Astrocyte (in vitro differentiated cells and primary cell): ENCODE results near the gene ASTN1. TPM values are rescaled to one million over a fixed set of nuclear protein-coding genes. Genes with fewer than 3 reads are reported as not detected.

Experiments used
- DNase-seq: peaks from one replicate; pipeline ENCODE4 v3.0.0-alpha.2; 2010; ENCODE audit warnings: low read depth
- FAIRE-seq: peaks from 2 replicates; lab custom pipeline; 2011; peaks lifted over from hg19 to GRCh38; lab: Jason Lieb, UNC
- H2AFZ ChIP-seq: 2 replicates; pipeline ENCODE4 v1.6.0; 2012; ENCODE audit warnings: low read depth, low read length, inconsistent platforms
- H3K27ac ChIP-seq: 2 replicates; pipeline ENCODE4 v1.5.1; 2011; ENCODE audit warnings: low read depth, low read length, inconsistent platforms
- H3K27me3 ChIP-seq: 2 replicates; pipeline ENCODE4 v1.6.0; 2011; ENCODE audit warnings: low read length, inconsistent platforms; ENCODE audit not compliant: insufficient read depth
- H3K36me3 ChIP-seq: 2 replicates; pipeline ENCODE4 v1.5.1; 2011; ENCODE audit warnings: low read length, inconsistent platforms; ENCODE audit not compliant: insufficient read depth
- H3K4me1 ChIP-seq: 2 replicates; pipeline ENCODE4 v1.5.1; 2011; ENCODE audit warnings: low read length, inconsistent platforms; ENCODE audit not compliant: insufficient read depth
- H3K4me2 ChIP-seq: 2 replicates; pipeline ENCODE4 v1.6.0; 2012; ENCODE audit warnings: low read length, inconsistent platforms
- H3K4me3 ChIP-seq: 2 replicates; pipeline ENCODE4 v1.5.1; 2011; ENCODE audit warnings: low read depth, mild to moderate bottlenecking, low read length, inconsistent platforms; ENCODE audit not compliant: insufficient read depth
- H3K79me2 ChIP-seq: 2 replicates; pipeline ENCODE4 v1.6.0; 2012; ENCODE audit warnings: mild to moderate bottlenecking, low read length, inconsistent platforms; ENCODE audit not compliant: insufficient read depth
- H3K9ac ChIP-seq: 2 replicates; pipeline ENCODE4 v1.6.0; 2012; ENCODE audit warnings: mild to moderate bottlenecking, low read length, inconsistent platforms
- H3K9me3 ChIP-seq: 2 replicates; pipeline ENCODE4 v1.5.1; 2012; ENCODE audit warnings: low read depth, mild to moderate bottlenecking, low read length, inconsistent platforms; ENCODE audit not compliant: insufficient read depth
- H4K20me1 ChIP-seq: 2 replicates; pipeline ENCODE4 v1.6.0; 2012; ENCODE audit warnings: low read length, inconsistent platforms; ENCODE audit not compliant: insufficient read depth
- H3K27ac Mint-ChIP-seq: one replicate; pipeline ENCODE4 v1.8.0; 2021; ENCODE audit warnings: mild to moderate bottlenecking, mixed read lengths; ENCODE audit not compliant: unreplicated experiment
- H3K27me3 Mint-ChIP-seq: one replicate; pipeline ENCODE4 v1.8.0; 2021; ENCODE audit warnings: low read depth, mixed read lengths; ENCODE audit not compliant: unreplicated experiment
- H3K36me3 Mint-ChIP-seq: one replicate; pipeline ENCODE4 v1.8.0; 2021; ENCODE audit warnings: low read depth, mixed read lengths; ENCODE audit not compliant: unreplicated experiment
- H3K4me1 Mint-ChIP-seq: one replicate; pipeline ENCODE4 v1.8.0; 2021; ENCODE audit warnings: low read depth, mixed read lengths; ENCODE audit not compliant: unreplicated experiment
- H3K4me3 Mint-ChIP-seq: one replicate; pipeline ENCODE4 v1.8.0; 2021; ENCODE audit warnings: mild to moderate bottlenecking, moderate library complexity, mixed read lengths; ENCODE audit not compliant: unreplicated experiment
- H3K9me3 Mint-ChIP-seq: one replicate; pipeline ENCODE4 v1.8.0; 2021; ENCODE audit warnings: mild to moderate bottlenecking, mixed read lengths; ENCODE audit not compliant: unreplicated experiment
- EZH2 ChIP-seq: IDR thresholded peaks from 2 replicates; pipeline ENCODE4 v1.6.1; 2012; ENCODE audit warnings: mild to moderate bottlenecking, low read length, inconsistent platforms; ENCODE audit not compliant: insufficient read depth
- total RNA-seq: library from RNA; stranded (reverse); gene quantifications from 2 replicates; pipeline ENCODE4 v1.2.1, GENCODE V29; 2021
- TF ChIP-seq, protein P1 (sequence below): IDR thresholded peaks from 2 replicates; pipeline ENCODE4 v1.5.1; 2011; ENCODE audit warnings: low read depth, mild to moderate bottlenecking, inconsistent platforms, low read length, moderate library complexity; ENCODE audit not compliant: insufficient read depth

ASTN1 gene
- total RNA-seq, 1 donor from 2014 or later: 0.50 TPM

GRCh38 chr1:177126267-177126666 is 38.2 kb downstream of the ASTN1 start:
- Mint-ChIP-seq H3K27ac (no peak overlapping the region), H3K4me1 (no peaks in the 10 kb centered on the region), H3K27me3 (peaks cover 3% of the 10 kb centered on the region), H3K9me3 (no peaks in the 10 kb centered on the region), H3K4me3 (no peak overlapping the region), H3K36me3 (no peaks in the 10 kb centered on the region)
- H3K9me3 ChIP-seq: no peaks in the 10 kb centered on the region
- H4K20me1 ChIP-seq: no peaks in the 10 kb centered on the region
- DNase-seq: no peak
- no peak for FAIRE-seq
- TF ChIP-seq, protein P1, sequence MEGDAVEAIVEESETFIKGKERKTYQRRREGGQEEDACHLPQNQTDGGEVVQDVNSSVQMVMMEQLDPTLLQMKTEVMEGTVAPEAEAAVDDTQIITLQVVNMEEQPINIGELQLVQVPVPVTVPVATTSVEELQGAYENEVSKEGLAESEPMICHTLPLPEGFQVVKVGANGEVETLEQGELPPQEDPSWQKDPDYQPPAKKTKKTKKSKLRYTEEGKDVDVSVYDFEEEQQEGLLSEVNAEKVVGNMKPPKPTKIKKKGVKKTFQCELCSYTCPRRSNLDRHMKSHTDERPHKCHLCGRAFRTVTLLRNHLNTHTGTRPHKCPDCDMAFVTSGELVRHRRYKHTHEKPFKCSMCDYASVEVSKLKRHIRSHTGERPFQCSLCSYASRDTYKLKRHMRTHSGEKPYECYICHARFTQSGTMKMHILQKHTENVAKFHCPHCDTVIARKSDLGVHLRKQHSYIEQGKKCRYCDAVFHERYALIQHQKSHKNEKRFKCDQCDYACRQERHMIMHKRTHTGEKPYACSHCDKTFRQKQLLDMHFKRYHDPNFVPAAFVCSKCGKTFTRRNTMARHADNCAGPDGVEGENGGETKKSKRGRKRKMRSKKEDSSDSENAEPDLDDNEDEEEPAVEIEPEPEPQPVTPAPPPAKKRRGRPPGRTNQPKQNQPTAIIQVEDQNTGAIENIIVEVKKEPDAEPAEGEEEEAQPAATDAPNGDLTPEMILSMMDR: no peak
- TF ChIP-seq EZH2: no peak
- H3K27ac ChIP-seq: no peak overlapping the region
- H3K4me3 ChIP-seq: no peak overlapping the region
- no peak overlapping the region for H2AFZ ChIP-seq
- no peaks in the 10 kb centered on the region for H3K4me1 ChIP-seq
- no peak overlapping the region for H3K4me2 ChIP-seq
- H3K9ac ChIP-seq: no peak overlapping the region
- no peaks in the 10 kb centered on the region for H3K79me2 ChIP-seq
- no peaks in the 10 kb centered on the region for H3K36me3 ChIP-seq
- no peaks in the 10 kb centered on the region for H3K27me3 ChIP-seq

GRCh38 chr1:177124577-177125278 is 39.8 kb downstream of the ASTN1 start:
- no peak for DNase-seq
- Histone ChIP-seq H3K4me2 (no peak overlapping the region), H3K36me3 (no peaks in the 10 kb centered on the region), H3K4me3 (no peak overlapping the region), H3K27ac (no peak overlapping the region), H3K27me3 (no peaks in the 10 kb centered on the region), H4K20me1 (no peaks in the 10 kb centered on the region), H2AFZ (no peak overlapping the region), H3K4me1 (no peaks in the 10 kb centered on the region), H3K9ac (no peak overlapping the region), H3K9me3 (no peaks in the 10 kb centered on the region), H3K79me2 (no peaks in the 10 kb centered on the region)
- Mint-ChIP-seq H3K4me1 (no peaks in the 10 kb centered on the region), H3K36me3 (no peaks in the 10 kb centered on the region), H3K27ac (no peak overlapping the region), H3K27me3 (peaks cover 9% of the 10 kb centered on the region), H3K9me3 (no peaks in the 10 kb centered on the region), H3K4me3 (no peak overlapping the region)
- FAIRE-seq: no peak
- TF ChIP-seq, protein P1: no peak
- TF ChIP-seq EZH2: no peak

DNA sequence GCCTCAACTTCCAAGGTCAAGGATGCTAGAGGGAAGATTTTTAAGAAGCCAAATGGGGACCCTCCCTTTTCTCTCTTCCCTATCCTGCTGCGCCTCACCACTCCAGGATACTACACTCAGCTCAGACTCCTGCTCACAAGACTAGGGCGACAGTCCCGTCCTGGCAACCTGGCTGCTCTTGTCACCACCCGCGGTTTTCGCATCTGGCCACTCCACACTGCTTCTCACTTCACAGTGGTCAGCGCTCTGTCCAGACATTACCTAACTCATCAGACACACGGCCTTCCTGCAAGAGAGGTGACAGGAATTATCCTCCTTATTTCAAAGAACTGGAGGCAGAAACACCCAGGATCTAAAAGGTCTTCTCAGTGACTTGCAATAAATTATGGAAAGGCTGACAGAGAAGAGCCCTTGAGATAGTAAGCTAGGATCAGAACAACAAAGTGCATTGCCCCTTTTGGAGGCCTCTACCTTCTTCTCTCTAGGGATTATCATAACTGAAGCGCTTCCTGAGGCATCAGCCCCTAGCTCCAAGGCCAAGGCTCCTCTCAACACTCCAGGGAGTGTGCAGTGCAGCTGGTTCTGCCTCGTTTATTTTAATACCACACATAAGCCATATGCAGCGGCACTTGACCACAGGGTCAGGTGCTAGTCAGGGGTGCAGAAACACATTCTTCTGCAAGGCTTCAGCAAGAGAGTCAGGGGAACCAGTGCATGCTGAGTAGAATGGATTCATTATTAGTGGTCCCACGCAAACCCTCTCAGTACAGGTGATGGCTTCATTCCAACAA is 41.9 kb downstream of the ASTN1 start:
- Histone ChIP-seq H2AFZ (no peak overlapping the region), H3K4me1 (no peaks in the 10 kb centered on the region), H3K36me3 (no peaks in the 10 kb centered on the region), H4K20me1 (no peaks in the 10 kb centered on the region), H3K9ac (no peak overlapping the region), H3K27ac (no peak overlapping the region), H3K4me3 (no peak overlapping the region), H3K4me2 (no peak overlapping the region), H3K9me3 (no peaks in the 10 kb centered on the region), H3K27me3 (no peaks in the 10 kb centered on the region), H3K79me2 (no peaks in the 10 kb centered on the region)
- no peak for FAIRE-seq
- Mint-ChIP-seq H3K27me3 (peaks cover 9% of the 10 kb centered on the region), H3K4me3 (no peak overlapping the region), H3K27ac (no peak overlapping the region), H3K4me1 (no peaks in the 10 kb centered on the region), H3K9me3 (no peaks in the 10 kb centered on the region), H3K36me3 (no peaks in the 10 kb centered on the region)
- TF ChIP-seq EZH2: no peak
- TF ChIP-seq, protein P1: no peak
- no peak for DNase-seq
